Endothelial cell of hepatic sinusoid (primary cell): ENCODE results near the gene SLC46A3.
"Not testable (repeated sequence)": the region's sequence is repeated elsewhere in the genome, so short reads cannot be mapped to it uniquely, and the experiment has no call there.

Source experiments
- in situ Hi-C: cut with HindIII; loops from 2 replicates; pipeline ENCODE4 v1.10.0; 2017; ENCODE audit warnings: low sequenced_read_pairs

The SLC46A3 gene, protein sequence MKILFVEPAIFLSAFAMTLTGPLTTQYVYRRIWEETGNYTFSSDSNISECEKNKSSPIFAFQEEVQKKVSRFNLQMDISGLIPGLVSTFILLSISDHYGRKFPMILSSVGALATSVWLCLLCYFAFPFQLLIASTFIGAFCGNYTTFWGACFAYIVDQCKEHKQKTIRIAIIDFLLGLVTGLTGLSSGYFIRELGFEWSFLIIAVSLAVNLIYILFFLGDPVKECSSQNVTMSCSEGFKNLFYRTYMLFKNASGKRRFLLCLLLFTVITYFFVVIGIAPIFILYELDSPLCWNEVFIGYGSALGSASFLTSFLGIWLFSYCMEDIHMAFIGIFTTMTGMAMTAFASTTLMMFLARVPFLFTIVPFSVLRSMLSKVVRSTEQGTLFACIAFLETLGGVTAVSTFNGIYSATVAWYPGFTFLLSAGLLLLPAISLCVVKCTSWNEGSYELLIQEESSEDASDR

DNA sequence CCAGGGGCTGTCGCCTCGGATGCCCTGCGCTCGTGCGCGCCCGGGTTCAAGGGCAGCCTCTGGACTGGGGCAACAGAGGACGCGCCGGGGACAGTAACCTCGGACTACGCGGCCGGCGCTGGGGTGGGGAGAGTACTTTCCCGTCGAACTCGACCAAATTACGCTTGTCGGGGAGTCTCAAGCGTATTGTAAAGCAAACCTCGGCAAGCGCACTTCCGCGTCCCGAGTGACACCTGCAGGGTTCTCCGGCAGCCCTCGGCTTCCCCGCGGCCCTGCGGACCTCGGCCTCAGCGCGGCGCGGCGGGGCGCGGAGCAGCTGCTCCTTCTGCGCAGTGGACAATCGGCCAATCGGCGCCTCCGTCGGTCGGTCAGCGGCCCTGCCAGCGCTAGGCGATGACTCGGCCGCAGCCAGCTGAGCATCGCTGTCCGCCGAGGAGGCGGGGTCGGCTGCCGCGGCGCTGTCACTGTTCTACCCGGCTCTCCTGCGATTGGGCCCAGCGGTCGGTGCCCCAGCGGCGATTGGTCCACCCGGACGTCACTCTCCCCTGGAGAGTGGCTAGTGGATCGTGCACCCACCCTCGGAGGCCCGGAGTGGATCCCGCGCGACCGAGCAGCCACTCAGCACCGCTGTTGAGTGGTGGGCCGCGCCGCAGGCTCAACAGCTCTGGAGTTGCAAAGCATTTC lies at the start of gene SLC46A3:
Gene SLC46A3, minus strand, starts transcription at position 428 of the 684 bp plus-strand sequence. CDS start 972 bp downstream, outside the sequence.
- in situ Hi-C loops = no loop called here

DNA sequence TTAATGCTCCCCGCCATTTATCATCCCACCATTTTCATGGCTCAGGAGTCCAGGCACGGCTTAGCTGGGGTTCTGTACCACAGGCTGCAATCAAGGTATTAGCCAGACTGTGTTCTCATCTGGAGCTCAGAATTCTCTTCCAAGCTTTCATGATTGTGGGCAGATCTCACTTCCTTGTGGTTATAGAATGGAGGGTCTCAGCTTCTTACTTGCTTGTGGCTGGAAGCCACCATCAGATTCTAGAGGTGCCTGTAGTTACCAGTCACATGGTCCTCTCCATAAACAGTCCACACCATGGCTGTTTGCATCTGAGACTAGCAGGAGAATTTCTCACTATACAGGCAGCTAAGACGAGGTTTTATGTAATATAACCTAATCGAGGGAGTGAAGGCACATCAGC lies 45.1 kb upstream of the SLC46A3 start:
- in situ Hi-C loops = no loop called here

DNA sequence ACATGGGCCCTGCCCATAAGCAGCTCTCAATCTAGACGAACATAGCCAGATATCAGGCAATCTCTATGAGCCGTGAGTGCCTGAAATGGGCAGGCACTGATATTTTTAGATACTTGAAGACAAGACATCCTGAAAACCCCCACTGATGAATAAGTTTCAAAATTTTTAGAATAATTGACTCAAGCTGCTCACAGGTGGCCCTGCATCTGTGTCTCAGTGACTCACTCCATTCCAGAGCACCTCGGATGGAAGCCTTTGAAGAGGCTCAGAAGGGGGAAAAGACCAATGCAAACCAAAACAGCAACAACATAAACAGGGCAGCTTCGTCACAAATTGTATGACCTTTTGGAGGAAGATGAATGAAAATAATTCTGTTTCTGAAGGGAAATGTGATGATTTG lies 42.8 kb upstream of the SLC46A3 start:
- in situ Hi-C loops = no loop called here

DNA sequence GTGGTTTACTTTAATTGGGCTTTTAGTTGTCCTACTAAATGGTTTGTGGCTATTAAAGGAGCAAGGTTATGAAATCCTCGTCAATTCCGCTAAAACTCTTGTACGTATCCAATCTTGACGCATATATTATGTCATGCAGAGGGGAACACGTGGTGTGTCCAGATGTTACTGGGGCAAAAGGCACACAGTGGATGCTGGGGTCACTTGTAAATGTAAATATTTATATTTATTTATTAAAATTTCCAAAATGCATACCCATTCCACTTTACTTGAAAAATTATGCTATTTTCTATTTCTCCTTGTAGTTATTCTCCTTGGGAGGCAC lies 36.7 kb upstream of the SLC46A3 start:
- in situ Hi-C loops = no loop called here

DNA sequence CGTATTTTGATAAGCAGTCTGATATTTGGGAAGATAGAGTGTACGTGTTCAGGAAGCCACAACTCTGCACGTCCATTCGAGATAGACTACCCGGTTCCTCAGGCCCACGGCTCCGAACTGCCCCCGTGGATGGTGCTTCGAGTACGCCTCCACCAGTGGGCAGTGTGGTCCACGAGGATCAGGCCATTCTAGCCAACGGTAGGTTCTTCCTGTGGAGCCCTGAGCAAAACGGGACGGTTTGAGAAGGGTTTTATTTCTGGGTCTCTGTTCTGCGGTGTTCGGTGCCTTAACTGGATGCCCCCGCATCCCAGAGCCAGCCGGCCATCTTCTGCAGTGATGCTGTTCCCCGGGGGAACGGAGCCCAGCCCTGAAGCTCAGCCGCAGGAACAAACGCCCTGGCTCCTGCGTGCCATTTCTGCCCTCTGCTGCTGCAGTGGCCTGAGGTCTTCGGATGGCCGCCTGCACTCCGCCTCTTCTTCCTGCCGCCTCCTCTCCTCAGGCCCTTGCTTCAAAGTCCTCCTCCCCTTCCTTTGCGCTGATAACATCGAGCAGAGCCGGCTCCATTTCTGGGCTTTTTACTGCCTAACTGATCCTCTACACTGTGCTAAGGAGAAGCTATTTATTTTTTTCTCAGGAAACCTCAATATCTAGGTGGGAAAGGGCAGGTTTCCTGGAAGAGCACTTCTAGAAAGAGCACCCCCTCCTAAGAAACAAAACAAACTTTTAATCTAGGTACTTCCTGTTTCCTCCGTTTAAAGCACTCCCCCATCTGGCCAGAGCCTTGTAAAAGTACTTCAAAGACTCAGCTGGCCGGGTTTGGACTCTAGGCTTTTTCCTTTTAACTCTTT lies 36.2 kb upstream of the SLC46A3 start:
- in situ Hi-C loops = no loop called here

DNA sequence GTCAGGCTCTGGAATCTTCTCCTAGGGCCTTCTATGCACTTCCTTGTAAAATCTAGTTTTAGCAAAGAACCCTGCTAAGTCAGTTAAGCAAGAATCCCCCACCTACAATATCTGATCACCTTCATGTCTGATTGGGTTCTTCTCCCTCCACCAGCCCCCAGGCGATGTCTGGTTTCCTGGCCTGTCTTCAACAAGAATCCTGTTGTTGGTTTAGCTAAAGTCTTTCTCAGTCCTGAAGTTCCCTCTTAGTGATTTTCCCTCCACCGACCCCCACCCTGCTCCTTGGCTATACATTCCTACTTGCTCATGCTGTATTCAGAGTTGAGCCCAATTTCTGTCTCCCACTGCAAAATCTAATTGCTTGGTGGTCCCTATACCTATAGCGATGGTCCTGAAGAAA lies 35.2 kb upstream of the SLC46A3 start:
- in situ Hi-C loops = no loop called here

DNA sequence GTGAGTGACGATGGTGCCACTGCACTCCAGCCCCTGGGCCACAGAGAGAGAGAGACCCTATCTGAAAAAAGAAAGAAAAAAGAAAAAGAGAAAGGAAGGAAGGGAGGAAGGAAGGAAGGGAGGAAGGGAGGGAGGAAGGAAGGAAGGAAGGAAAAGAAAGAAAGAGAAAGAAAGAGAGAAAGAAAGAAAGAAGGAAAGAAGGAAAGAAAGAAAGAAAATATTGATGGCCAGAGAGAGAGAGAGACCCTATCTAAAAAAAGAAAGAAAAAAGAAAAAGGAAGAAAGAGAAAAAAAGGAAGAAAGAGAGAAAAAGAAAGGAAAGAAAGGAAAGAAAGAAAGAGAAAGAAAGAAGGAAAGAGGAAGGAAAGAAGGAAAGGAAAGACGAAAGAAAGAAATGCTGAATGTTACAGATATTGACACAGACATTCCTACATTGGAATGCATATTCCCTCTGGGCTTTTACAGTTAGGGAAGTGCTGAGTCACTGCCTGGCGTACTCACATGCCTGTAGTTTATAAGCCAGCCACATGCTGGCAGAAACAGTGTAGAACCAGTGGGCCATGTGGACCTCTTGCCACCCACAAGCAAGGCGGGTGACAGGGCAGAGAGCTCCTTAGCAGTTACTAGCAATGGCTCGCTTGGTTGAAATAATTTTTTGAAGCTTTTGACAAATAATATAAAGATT lies 34.6 kb upstream of the SLC46A3 start:
- in situ Hi-C loops = no loop called here

DNA sequence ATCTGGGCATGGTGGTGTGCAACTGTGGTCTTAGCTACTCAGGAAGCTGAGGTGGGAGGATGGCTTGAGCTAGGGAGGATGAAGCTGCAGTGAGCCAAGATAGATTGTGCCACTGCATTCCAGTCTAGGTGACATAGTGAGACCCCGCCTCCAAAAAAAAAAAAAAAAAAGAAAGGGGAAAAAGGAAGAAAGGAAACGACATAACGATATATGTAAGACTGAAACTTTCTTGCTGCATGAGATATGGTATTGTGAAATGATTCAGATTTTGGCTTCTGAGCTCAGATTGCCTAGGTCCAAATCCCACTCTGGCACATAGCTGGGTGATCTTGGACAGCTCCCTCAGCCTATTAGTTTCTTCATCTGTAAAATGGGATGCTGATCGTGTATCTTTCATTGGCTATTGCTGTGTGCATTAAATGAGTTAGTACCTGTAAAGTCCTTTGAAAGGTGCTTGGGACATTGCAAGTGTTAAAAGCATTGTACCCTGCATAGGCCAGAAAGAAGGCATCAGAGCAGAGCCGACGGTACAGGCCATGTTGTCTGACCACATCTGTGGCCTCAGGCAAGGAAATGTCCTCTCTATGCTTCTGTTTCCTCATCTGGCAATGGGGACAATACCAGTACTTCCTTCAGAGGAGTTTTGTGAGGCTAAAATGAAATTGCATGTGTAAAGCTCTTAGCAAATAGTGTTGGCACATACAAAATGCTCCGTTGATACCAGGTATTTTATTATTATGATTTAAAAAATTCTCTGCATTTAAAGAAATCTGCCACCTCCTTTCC lies 32.6 kb upstream of the SLC46A3 start:
- in situ Hi-C loops = no loop called here

DNA sequence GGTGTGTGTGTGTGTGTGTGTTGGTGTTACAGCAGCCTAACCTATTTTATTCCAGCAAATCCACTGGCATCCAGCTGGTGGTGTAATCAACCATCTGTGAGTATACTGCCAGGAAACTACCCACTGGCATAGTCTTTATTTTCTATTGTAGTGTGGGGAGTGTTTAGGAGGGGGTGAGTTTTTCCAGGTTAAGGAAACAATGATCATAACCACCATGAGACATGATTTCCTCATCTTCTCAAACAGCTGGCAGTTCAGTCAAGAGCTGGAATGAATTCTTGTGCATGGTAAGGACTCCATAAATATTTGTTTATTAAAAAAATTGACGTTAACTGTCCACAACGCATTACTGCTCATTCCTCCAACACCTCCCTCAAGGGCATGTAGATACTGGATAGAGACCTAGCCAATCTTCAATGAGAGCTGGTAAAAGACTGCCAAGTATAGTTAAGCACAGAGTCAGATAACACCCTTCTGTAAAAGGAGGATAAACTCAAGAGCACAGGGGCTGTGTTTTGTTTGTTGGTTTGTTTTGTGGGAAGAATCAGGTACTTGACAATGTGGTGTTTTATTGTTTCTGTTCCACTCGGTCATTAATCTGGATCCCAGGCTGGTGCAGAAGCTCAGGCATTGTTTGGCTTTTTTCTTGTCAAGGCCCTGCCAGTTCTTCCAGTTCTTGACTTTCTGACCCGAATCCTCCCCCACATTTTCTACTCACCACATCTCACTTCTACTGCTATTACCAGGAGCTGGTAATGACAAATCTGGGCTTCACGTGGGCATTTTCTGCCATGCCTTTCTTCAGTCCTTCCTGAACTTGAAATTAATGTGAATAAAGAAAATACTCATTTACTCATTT lies 31.6 kb upstream of the SLC46A3 start:
- in situ Hi-C loops = no loop called here

DNA sequence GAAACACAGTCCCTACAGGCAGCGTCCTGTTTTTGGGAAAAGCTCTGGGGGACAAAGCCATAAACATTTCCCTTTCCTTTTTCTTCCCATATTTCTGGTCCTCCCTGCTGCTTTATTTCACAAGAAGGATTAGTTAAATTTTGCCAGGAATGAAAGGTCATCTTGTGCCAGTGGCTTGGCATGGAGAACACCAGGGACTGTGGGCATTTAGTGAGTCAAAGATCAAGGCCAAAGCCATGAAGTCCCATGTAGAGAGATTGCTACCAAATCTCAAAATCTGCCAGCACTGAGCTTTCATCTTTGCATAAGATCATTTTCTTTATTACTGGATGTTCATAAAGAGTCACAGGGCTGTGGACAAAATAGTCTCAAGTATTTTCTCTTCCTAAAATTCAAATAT lies 29.1 kb upstream of the SLC46A3 start:
- in situ Hi-C loops = no loop called here

DNA sequence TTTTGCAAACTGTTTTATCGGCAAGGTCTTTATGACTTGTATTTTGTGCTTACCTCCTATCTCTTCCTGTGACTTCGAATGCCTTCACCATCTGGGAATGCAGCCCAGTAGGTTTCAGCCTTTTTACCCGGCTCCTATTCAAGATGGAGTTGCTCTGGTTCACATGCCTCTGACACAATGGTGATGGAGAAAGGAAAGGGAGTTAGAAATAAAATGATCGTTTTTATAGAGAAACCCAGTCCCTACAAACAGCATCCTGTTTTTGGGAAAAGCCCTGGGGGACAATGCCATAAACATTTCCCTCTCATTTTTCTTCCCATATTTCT lies 27.5 kb upstream of the SLC46A3 start:
- in situ Hi-C loops = no loop called here

DNA sequence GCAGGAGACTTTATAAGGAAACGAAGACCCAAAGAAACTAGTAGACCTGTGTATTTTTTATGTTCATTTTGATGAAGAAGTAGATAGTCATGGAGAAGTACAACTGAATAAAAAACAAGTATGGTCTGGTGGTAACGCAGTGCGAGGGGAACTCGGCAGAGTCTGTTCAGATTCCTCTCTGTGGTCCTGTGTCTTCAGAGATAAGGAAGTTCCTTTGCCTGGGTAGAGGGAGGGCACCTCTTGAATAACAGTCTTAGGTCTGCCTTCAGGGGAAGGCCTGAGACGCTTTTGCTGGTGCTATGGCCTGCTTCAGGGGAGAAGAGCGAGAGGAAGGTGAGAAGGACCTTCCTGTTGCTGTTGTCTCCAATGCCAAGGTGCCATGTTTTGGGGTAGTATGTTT lies 25.9 kb upstream of the SLC46A3 start:
- in situ Hi-C loops = no loop called here

DNA sequence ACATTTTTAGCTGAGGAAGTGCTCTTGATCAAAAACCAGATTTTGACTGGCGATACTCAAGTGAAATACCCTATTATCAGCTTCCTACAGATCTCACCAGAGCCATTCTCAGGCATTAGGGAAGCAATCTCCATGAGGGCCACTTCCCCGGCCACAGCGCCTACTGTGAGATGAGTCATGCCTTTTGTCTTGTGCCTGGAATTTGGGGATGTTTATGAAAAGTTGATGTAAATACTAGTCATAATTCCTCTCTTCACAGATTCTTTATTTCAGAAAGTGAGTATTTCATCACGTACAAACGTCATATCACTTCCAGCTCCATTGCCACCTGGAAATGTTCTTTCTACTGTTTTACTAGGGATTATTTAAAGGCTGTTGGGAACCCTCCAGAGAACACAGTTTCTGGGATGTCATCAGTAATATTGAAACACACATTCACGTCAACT lies 25.3 kb upstream of the SLC46A3 start:
- in situ Hi-C loops = no loop called here

DNA sequence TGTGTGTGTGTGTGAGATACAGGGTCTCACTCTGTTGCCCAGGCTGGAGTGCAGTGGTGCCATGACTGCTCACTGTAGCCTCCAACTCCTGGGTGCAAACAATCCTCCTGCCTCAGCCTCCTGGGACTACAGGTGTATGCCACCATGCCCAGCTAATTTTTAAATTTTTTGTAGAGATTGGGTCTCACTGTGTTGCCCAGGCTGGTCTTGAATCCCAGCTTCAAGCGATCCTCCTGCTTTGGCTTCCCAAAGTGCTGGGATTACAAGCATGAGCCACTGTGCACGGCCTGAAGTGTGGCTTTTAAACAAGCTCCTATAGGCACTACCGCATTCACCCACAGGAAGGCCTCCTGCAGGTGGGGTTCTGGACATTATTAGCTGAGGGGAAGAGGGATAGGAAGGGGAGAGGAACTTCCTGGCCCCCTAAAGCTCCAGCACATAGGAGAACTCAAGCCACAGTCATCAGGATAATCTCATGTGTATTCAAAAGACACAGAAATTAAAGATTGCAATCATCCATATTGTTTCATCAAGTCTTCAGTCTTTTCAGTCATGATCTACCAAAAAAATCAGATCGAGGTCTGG lies 24.8 kb upstream of the SLC46A3 start:
- in situ Hi-C loops = no loop called here

DNA sequence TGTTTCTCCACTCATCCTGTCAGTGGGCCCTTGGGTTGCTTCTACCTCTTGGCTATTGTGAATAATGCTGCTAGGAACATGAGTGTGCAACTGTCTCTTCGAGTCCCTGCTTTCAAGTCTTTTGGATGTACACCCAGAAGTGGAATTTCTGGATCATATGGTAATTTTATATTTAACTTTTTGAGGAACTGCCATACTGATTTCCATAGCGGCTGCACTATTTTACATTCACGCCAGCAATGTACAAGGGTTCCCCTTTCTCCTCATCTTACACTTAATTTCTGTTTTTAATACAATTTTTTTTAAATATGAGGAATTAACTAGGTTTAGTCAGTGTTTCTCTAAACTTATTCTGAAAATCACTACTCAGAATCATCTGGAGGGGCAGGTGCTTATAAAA lies 24.2 kb upstream of the SLC46A3 start:
- in situ Hi-C loops = no loop called here

DNA sequence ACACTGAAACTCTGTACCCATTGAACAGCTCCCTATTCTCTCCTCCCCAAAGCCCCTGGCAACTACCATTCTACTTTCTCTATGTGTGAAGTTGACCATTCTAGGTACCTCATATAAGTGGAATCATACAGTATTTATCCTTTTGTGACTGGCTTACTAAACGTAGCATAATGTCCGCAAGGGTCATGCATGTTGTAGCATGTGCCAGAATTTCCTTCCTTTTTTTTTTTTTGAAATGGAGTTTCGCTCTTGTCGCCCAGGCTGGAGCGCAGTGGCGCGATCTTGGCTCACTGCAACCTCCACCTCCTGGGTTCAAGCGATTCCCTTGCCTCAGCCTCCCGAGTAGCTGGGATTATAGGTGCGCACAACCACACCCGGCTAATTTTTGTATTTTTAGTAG lies 23.7 kb upstream of the SLC46A3 start:
- in situ Hi-C loops = not testable (repeated sequence)

DNA sequence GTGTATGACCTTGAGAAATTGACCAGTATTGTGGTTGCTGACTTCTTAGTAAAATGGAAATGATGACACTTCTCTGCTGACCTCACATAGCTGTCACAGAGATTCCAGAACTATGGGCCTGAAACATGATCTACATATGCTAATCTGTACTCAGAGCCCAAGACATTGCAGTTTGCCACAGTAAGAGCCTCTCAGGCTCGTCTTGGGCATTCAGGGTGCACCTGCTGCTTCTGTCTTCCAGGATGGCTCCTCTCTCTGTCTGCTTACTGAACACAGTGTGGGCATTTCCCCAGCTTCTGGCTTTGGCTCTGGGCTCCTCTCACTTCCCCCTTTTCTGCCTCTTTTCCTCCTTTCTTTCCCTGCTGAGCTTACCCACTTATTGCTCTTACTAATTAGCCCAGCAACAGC lies 22.3 kb upstream of the SLC46A3 start:
- in situ Hi-C loops = no loop called here

DNA sequence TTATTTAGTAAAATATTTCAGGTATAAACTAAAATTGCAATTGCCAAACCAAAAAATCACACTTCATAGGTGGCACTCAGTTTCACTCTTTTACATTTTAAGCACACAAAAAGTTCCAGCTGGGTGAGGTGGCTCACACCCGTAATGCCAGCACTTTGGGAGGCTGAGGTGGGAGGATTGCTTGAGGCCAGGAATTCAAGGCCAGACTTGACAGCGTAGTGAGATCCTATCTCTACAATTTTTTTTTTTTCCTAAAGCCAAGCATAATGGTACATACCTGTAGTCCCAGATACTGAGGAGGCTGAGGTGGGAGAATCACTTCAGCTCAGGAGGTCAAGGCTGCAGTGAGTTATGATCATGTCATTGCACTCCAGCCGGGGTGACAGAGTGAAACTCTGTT lies 20.6 kb upstream of the SLC46A3 start:
- in situ Hi-C loops = no loop called here

DNA sequence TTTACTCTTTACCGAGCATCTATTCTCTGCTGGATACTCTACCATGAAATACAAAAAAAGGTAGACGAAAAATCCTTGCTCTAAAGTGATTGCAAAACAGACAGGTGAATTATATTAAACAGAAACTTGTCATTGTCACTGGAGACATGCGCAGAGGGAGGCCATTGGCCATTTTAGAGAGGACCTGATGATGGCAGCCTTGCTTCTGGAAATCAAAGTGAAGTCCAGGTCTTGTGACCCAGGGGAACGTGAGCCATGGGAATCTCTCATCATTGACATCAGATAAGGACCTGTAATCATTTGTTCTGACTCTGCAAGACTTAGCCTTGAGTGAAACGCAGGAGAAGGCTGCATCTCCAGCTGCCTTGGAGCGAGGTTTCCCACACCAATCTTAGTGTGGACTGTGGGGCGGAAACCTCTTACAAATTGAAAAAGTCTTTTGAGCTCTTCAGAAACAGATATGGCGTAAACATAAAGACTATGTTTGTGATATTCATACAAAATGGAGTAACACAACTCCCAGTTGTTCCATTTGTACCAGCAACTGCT lies 16.8 kb upstream of the SLC46A3 start:
- in situ Hi-C loops = no loop called here
